ENCODE data around the gene CLUH. TPM values are rescaled to one million over a fixed set of nuclear protein-coding genes. Genes with fewer than 3 reads are reported as not detected.

Gene CLUH
- total RNA-seq, 1 experiment from 2014 or later: 161 TPM

DNA sequence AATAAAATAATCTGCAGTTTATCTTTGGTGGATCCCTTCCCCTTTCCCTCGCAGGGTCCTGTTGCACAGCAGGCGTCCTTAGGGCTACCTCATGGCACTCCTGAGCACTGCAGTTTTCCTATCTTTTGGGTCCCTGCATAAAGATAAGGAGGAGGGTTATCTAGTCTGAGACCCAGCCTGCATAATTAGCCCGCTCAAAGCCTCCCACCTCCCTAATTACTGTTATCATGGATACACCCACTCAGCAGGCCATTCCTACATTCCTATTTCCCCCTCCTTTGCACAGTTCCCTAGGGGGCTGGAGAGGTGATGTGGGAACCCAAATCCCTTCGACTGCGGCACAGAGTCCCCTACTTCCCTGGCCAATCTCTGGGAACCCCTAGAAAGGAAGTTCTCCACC is 5.1 kb upstream of the CLUH start:
- no peak for TF ChIP-seq CTCF (IDR thresholded peaks at IDR 0.05; ENCODE audit: insufficient read depth in 1 of 2, low read depth in 1 of 2, low read length in 1 of 2, severe bottlenecking in 1 of 2, unreplicated experiment in 1 of 2)
- no peak overlapping the region for H3K4me3 ChIP-seq (ENCODE audit: low read depth, low read length)
- H3K9me3 Mint-ChIP-seq (ENCODE audit: unreplicated experiment): no peaks in the 10 kb centered on the region
- peaks cover 9% of the 10 kb centered on the region for H3K36me3 Mint-ChIP-seq (ENCODE audit: insufficient read depth, unreplicated experiment)
- no peaks in the 10 kb centered on the region for H3K27me3 Mint-ChIP-seq (ENCODE audit: insufficient read depth, unreplicated experiment)
- no peak overlapping the region for H3K27ac Mint-ChIP-seq (ENCODE audit: unreplicated experiment)
- H3K27me3 ChIP-seq (replicated peaks; ENCODE audit: control insufficient read depth, insufficient read depth, low read length): no peaks in the 10 kb centered on the region
- ChIA-PET POLR2A (no interaction called here), CTCF (no interaction called here)
- no peaks in the 10 kb centered on the region; the same call in 1 of the 2 replicates for H3K4me1 ChIP-seq
- H3K9me3 ChIP-seq: no peaks in the 10 kb centered on the region
- no peaks in the 10 kb centered on the region for H3K36me3 ChIP-seq (ENCODE audit: control insufficient read depth, insufficient read depth, low read length)
- H3K4me1 Mint-ChIP-seq (ENCODE audit: low read depth, unreplicated experiment): peaks cover 15% of the 10 kb centered on the region
- intact Hi-C loops (cut with micrococcal nuclease; ENCODE audit: unreplicated experiment): no loop called here
- no peak overlapping the region for H3K4me3 Mint-ChIP-seq (ENCODE audit: unreplicated experiment)
- BruUV-seq (replicated peaks): no TSS peak
- no peak for DNase-seq

GRCh38 chr17:2713881-2714280 is 2.3 kb upstream of the CLUH start:
- peaks cover 22% of the 10 kb centered on the region for H3K36me3 Mint-ChIP-seq (ENCODE audit: insufficient read depth, unreplicated experiment)
- Histone ChIP-seq H3K27me3 (replicated peaks; ENCODE audit: control insufficient read depth, insufficient read depth, low read length) (no peaks in the 10 kb centered on the region), H3K9me3 (no peaks in the 10 kb centered on the region), H3K4me3 (ENCODE audit: low read depth, low read length) (no peak overlapping the region), H3K4me1 (peaks cover 16% of the 10 kb centered on the region), H3K36me3 (ENCODE audit: control insufficient read depth, insufficient read depth, low read length) (no peaks in the 10 kb centered on the region)
- H3K9me3 Mint-ChIP-seq (ENCODE audit: unreplicated experiment): no peaks in the 10 kb centered on the region
- H3K27me3 Mint-ChIP-seq (ENCODE audit: insufficient read depth, unreplicated experiment): no peaks in the 10 kb centered on the region
- intact Hi-C loops (cut with micrococcal nuclease; ENCODE audit: unreplicated experiment): loop anchor here (5.0 kb wide), 1 partner anchor 122 kb away; the partner anchor contains the start of gene PAFAH1B1
- ChIA-PET CTCF (interaction anchor here (0.7 kb wide), 1 partner anchor 9 kb away, joined by 5 read pairs; no protein-coding TSS in a partner anchor), POLR2A (no interaction called here)
- peaks cover 31% of the 10 kb centered on the region for H3K4me1 Mint-ChIP-seq (ENCODE audit: low read depth, unreplicated experiment)
- TF ChIP-seq CTCF (IDR thresholded peaks at IDR 0.05; ENCODE audit: insufficient read depth in 1 of 2, low read depth in 1 of 2, low read length in 1 of 2, severe bottlenecking in 1 of 2, unreplicated experiment in 1 of 2): no peak
- BruUV-seq (replicated peaks): no TSS peak
- no peak overlapping the region for H3K27ac Mint-ChIP-seq (ENCODE audit: unreplicated experiment)
- DNase-seq: no peak
- H3K4me3 Mint-ChIP-seq (ENCODE audit: unreplicated experiment): no peak overlapping the region

DNA sequence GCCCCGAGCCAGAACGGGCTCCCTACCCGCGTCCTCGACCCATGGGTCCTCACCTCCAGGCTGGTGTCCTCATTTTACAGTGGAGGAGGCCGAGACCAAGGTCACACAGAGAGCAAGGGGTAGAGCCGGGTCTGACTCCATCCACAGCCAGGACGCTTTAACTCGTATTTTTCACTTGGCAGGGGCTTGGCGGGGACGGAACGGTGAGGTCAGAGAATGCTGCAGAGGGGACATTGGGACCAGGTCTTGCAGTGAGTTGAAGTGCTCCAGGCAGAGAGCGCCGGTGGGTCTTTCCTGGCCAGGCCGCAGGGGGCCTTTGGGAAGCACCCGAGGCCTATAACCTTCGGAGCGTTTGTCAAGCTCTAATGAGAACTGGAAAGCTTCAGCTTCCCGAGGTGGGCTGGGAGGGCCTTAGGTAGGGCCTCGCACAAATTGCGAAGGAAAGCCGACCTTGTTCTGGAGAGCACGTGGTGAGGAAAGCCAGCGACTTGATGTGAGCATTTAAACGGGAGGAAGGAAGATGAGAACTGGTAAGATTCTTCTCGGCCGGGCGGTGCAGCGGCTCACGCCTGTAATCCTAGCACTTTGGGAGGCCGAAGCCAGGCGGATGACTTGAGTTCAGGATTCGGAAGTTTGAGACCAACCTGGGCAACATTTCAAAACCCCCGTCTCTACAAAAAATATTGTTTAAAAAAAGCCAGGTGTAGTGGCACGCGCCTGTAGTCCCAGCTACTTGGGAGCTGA is 908 bp upstream of the CLUH start:
- H3K4me3 Mint-ChIP-seq (ENCODE audit: unreplicated experiment): peak overlapping the region; percentile 98
- intact Hi-C loops (cut with micrococcal nuclease; ENCODE audit: unreplicated experiment): loop anchor here (1.0 to 5.0 kb wide), 2 partner anchors 12 to 120 kb away; partner anchors contain the start of gene PAFAH1B1
- DNase-seq: no peak
- no peaks in the 10 kb centered on the region for H3K9me3 ChIP-seq
- peak overlapping the region; percentile 95 for H3K4me3 ChIP-seq (ENCODE audit: low read depth, low read length)
- peaks cover 24% of the 10 kb centered on the region for H3K4me1 Mint-ChIP-seq (ENCODE audit: low read depth, unreplicated experiment)
- ChIA-PET CTCF (no interaction called here), POLR2A (interaction anchor here (0.5 kb wide), 1 partner anchor 27 kb away, joined by 3 read pairs; no protein-coding TSS in a partner anchor)
- H3K27ac Mint-ChIP-seq (ENCODE audit: unreplicated experiment): peak overlapping the region; percentile 83
- peaks cover 17% of the 10 kb centered on the region for H3K4me1 ChIP-seq
- no peaks in the 10 kb centered on the region for H3K9me3 Mint-ChIP-seq (ENCODE audit: unreplicated experiment)
- peaks cover 22% of the 10 kb centered on the region for H3K36me3 Mint-ChIP-seq (ENCODE audit: insufficient read depth, unreplicated experiment)
- H3K36me3 ChIP-seq (ENCODE audit: control insufficient read depth, insufficient read depth, low read length): 0 out of 2 replicates have a peak, but pooled peaks cover 1% of the 10 kb centered on the region
- H3K27me3 ChIP-seq (replicated peaks; ENCODE audit: control insufficient read depth, insufficient read depth, low read length): no peaks in the 10 kb centered on the region
- H3K27me3 Mint-ChIP-seq (ENCODE audit: insufficient read depth, unreplicated experiment): no peaks in the 10 kb centered on the region
- TF ChIP-seq CTCF (IDR thresholded peaks at IDR 0.05; ENCODE audit: insufficient read depth in 1 of 2, low read depth in 1 of 2, low read length in 1 of 2, severe bottlenecking in 1 of 2, unreplicated experiment in 1 of 2): no peak
- BruUV-seq (replicated peaks): TSS peak; percentile 68
